Measurements from ENCODE around the gene USP13.

DNA sequence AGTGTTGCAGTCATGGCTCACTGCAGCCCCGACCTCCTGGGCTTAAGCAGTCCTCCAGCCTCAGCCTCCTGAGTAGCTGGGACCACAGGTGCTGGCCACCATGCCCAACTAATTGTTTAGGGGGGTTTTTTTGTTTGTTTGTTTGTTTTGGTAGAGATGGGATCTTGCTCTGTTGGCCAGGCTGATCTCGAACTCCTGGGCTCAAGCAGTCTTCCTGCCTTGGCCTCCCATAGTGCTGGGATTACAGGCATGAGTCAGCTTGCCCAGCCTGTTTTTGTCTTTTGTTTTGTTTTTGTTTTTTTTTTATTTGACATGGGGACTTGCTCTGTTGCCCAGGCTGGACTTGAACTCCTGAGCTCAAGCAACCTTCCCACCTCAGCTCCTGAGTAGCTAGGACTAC, 30.8 kb upstream of the USP13 start:
- TF ChIP-seq POLR2AphosphoS5 (IDR thresholded peaks at IDR 0.05; ENCODE audit: low read depth, low read length) (no peak), CTCF (IDR thresholded peaks at IDR 0.05 in 2 of 3, conservative IDR thresholded peaks at IDR 0.05 in 1 of 3; ENCODE audit: borderline replicate concordance in 1 of 3, insufficient read depth in 1 of 3, low read depth in 2 of 3, low read length in 2 of 3) (no peak), JUND (IDR thresholded peaks at IDR 0.05) (no peak), POLR2A (IDR thresholded peaks at IDR 0.05; ENCODE audit: borderline replicate concordance, extremely low read depth, insufficient read depth, insufficient read length) (no peak), ELF1 (IDR thresholded peaks at IDR 0.05; ENCODE audit: borderline replicate concordance, low read depth) (no peak), YY1 (IDR thresholded peaks at IDR 0.05; ENCODE audit: extremely low read depth, insufficient replicate concordance, low read depth, low read length) (no peak), RAD21 (IDR thresholded peaks at IDR 0.05; ENCODE audit: low read depth) (no peak), SIN3A (IDR thresholded peaks at IDR 0.05; ENCODE audit: low read depth) (no peak), SP1 (IDR thresholded peaks at IDR 0.05; ENCODE audit: low read depth) (no peak), EZH2 (IDR thresholded peaks at IDR 0.05) (no peak), EGR1 (IDR thresholded peaks at IDR 0.05; ENCODE audit: low read depth) (no peak), TCF7L2 (IDR thresholded peaks at IDR 0.05; ENCODE audit: borderline replicate concordance, extremely low read depth, insufficient read depth, insufficient read length) (no peak)
- TF ChIP-seq, protein P1, sequence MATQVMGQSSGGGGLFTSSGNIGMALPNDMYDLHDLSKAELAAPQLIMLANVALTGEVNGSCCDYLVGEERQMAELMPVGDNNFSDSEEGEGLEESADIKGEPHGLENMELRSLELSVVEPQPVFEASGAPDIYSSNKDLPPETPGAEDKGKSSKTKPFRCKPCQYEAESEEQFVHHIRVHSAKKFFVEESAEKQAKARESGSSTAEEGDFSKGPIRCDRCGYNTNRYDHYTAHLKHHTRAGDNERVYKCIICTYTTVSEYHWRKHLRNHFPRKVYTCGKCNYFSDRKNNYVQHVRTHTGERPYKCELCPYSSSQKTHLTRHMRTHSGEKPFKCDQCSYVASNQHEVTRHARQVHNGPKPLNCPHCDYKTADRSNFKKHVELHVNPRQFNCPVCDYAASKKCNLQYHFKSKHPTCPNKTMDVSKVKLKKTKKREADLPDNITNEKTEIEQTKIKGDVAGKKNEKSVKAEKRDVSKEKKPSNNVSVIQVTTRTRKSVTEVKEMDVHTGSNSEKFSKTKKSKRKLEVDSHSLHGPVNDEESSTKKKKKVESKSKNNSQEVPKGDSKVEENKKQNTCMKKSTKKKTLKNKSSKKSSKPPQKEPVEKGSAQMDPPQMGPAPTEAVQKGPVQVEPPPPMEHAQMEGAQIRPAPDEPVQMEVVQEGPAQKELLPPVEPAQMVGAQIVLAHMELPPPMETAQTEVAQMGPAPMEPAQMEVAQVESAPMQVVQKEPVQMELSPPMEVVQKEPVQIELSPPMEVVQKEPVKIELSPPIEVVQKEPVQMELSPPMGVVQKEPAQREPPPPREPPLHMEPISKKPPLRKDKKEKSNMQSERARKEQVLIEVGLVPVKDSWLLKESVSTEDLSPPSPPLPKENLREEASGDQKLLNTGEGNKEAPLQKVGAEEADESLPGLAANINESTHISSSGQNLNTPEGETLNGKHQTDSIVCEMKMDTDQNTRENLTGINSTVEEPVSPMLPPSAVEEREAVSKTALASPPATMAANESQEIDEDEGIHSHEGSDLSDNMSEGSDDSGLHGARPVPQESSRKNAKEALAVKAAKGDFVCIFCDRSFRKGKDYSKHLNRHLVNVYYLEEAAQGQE (IDR thresholded peaks at IDR 0.05; ENCODE audit: low read depth) = no peak
- TF ChIP-seq, protein P2, sequence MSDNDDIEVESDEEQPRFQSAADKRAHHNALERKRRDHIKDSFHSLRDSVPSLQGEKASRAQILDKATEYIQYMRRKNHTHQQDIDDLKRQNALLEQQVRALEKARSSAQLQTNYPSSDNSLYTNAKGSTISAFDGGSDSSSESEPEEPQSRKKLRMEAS (IDR thresholded peaks at IDR 0.05) = no peak

Measured in HCT116 (cell line).